Esophagus squamous epithelium (tissue), 4 donors: ENCODE data around the gene RNU1-4.
"Not testable (repeated sequence)": the region's sequence is repeated elsewhere in the genome, so short reads cannot be mapped to it uniquely, and the experiment has no call there.

Experiments used
- POLR2A ChIP-seq, 4 donors: fragments of 450-650 bp; IDR thresholded peaks; one replicate each; pipeline ENCODE4 v1.6.1; 2017; ENCODE audit warnings: antibody characterized with exemption in 4 of 4, mild to moderate bottlenecking in 4 of 4, moderate library complexity in 3 of 4
- TF ChIP-seq, protein P1 (sequence below), 6 experiments: fragments of 450-650 bp in 4 of 6; fragments of 200-600 bp in 2 of 6; sonication (generic) in 2 of 6; IDR thresholded peaks; one replicate each; pipeline ENCODE4 v1.5.1; 2016 to 2019; ENCODE audit warnings: antibody characterized with exemption in 6 of 6, mild to moderate bottlenecking in 4 of 6, moderate library complexity in 4 of 6

- TF ChIP-seq POLR2A (IDR thresholded peaks at IDR 0.05) = not testable (repeated sequence)
- TF ChIP-seq, protein P1, sequence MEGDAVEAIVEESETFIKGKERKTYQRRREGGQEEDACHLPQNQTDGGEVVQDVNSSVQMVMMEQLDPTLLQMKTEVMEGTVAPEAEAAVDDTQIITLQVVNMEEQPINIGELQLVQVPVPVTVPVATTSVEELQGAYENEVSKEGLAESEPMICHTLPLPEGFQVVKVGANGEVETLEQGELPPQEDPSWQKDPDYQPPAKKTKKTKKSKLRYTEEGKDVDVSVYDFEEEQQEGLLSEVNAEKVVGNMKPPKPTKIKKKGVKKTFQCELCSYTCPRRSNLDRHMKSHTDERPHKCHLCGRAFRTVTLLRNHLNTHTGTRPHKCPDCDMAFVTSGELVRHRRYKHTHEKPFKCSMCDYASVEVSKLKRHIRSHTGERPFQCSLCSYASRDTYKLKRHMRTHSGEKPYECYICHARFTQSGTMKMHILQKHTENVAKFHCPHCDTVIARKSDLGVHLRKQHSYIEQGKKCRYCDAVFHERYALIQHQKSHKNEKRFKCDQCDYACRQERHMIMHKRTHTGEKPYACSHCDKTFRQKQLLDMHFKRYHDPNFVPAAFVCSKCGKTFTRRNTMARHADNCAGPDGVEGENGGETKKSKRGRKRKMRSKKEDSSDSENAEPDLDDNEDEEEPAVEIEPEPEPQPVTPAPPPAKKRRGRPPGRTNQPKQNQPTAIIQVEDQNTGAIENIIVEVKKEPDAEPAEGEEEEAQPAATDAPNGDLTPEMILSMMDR (IDR thresholded peaks at IDR 0.05) = not testable (repeated sequence)
Observed at GRCh38 chr1:16697152-16697551, 43.2 kb upstream of the RNU1-4 start.
